GM12891 (cell line): Measurements from ENCODE around the gene GJD3.

Experiments used
- PAX5 ChIP-seq: IDR thresholded peaks from 2 replicates; pipeline ENCODE4 v1.6.1; 2011; ENCODE audit warnings: low read length, moderate library complexity, mild to moderate bottlenecking; ENCODE audit not compliant: insufficient read depth, severe bottlenecking
- POLR2A ChIP-seq: IDR thresholded peaks from 2 replicates; pipeline ENCODE4 v1.6.1; 2011; ENCODE audit warnings: low read depth, low read length, control low read depth
- POLR2AphosphoS5 ChIP-seq: IDR thresholded peaks from 2 replicates; pipeline ENCODE4 v1.6.1; 2011; ENCODE audit warnings: low read depth, low read length, control low read depth

DNA sequence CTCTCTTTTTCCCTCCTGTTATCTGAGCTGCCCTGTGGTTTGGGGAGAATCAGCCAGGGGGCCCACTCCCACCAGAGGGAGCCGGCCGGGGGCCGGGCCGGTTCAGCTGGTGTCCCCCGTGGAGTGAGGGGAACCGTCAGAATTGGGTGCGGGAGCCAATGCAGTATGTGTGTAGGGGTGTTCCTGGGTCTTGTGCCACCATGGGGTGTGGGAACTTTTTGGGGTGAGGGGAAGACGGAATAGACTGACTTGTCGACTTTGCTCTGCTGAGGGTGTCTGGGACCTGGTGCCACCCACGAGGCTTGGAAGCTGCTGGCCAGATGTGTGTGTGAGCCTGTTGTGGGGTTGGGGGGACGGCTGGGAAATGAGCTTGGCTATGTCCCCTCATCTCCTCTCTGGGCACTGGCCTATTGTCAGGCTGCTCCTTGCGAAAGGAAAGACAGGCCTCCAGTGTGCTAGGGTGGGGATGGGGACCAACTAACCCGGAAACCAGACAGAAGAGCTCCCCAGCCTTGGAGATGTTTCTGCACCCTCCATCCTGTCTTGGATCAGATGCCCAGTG, 45.6 kb downstream of the GJD3 start:
- TF ChIP-seq POLR2AphosphoS5 = no peak
- no peak for TF ChIP-seq POLR2A
- TF ChIP-seq PAX5 = no peak
